ENCODE data around the gene RNF130.

The RNF130 gene

GRCh38 chr5:179936976-179937681 lies 134.4 kb downstream of the RNF130 start:
- TF ChIP-seq ZNF660 (tag by site-specific recombination; IDR thresholded peaks at IDR 0.05) (no peak), ZBTB8A (tag by site-specific recombination; IDR thresholded peaks at IDR 0.05) (no peak), ZNF2 (tag by site-specific recombination; IDR thresholded peaks at IDR 0.05) (no peak), ZNF426 (tag by site-specific recombination; IDR thresholded peaks at IDR 0.05) (no peak), REST (tag by site-specific recombination; IDR thresholded peaks at IDR 0.05) (no peak), ZNF148 (tag by site-specific recombination; IDR thresholded peaks at IDR 0.05; ENCODE audit: borderline replicate concordance) (no peak), ZNF335 (tag by site-specific recombination; conservative IDR thresholded peaks at IDR 0.05) (no peak), HOXC10 (CRISPR knock-in tag; IDR thresholded peaks at IDR 0.05) (no peak), ZNF155 (tag by site-specific recombination; IDR thresholded peaks at IDR 0.05) (no peak), ZNF658 (tag by site-specific recombination; IDR thresholded peaks at IDR 0.05) (no peak), REPIN1 (tag by site-specific recombination; IDR thresholded peaks at IDR 0.05; ENCODE audit: low read depth) (no peak), KLF8 (tag by site-specific recombination; IDR thresholded peaks at IDR 0.05) (no peak), ZNF112 (tag by site-specific recombination; IDR thresholded peaks at IDR 0.05) (no peak), HOXA7 (CRISPR knock-in tag; IDR thresholded peaks at IDR 0.05; ENCODE audit: borderline replicate concordance) (no peak), SCRT1 (tag by site-specific recombination; IDR thresholded peaks at IDR 0.05; ENCODE audit: borderline replicate concordance) (no peak), ZFP41 (tag by site-specific recombination; IDR thresholded peaks at IDR 0.05; ENCODE audit: borderline replicate concordance) (no peak), ZNF350 (tag by site-specific recombination; IDR thresholded peaks at IDR 0.05) (no peak), ZNF510 (tag by site-specific recombination; IDR thresholded peaks at IDR 0.05; ENCODE audit: insufficient replicate concordance) (no peak), ZNF146 (tag by site-specific recombination; IDR thresholded peaks at IDR 0.05) (no peak)
- TF ChIP-seq, protein P1, sequence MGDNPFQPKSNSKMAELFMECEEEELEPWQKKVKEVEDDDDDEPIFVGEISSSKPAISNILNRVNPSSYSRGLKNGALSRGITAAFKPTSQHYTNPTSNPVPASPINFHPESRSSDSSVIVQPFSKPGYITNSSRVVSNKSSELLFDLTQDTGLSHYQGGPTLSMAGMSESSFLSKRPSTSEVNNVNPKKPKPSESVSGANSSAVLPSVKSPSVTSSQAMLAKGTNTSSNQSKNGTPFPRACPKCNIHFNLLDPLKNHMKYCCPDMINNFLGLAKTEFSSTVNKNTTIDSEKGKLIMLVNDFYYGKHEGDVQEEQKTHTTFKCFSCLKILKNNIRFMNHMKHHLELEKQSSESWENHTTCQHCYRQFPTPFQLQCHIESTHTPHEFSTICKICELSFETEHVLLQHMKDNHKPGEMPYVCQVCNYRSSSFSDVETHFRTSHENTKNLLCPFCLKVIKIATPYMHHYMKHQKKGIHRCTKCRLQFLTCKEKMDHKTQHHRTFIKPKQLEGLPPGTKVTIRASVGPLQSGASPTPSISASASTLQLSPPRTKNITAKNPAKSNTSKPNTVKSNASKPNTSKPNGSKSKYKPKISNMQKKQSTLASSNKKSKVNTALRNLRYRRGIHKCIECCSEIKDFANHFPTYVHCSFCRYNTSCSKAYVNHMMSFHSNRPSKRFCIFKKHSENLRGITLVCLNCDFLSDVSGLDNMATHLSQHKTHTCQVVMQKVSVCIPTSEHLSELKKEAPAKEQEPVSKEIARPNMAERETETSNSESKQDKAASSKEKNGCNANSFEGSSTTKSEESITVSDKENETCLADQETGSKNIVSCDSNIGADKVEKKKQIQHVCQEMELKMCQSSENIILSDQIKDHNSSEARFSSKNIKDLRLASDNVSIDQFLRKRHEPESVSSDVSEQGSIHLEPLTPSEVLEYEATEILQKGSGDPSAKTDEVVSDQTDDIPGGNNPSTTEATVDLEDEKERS (tag by site-specific recombination; IDR thresholded peaks at IDR 0.05), result no peak
- ChIA-PET POLR2A (no interaction called here), CTCF (no interaction called here)
- H3K4me3 ChIP-seq (ENCODE audit: low read depth, low read length), result no peak overlapping the region
- H3K36me3 ChIP-seq (ENCODE audit: control insufficient read depth in 2 of 2, insufficient read depth in 1 of 2, low read length in 2 of 2), result no peaks in the 10 kb centered on the region
- no peaks in the 10 kb centered on the region for H3K9me3 ChIP-seq (ENCODE audit: control insufficient read depth, insufficient read depth, low read depth, low read length)
- no peak overlapping the region for H3K27ac ChIP-seq (ENCODE audit: extremely low read depth, low read depth, low read length)
- no peaks in the 10 kb centered on the region for H3K4me1 ChIP-seq (ENCODE audit: control insufficient read depth, insufficient read depth, low read length)

All from HEK293 (cell line).